Right lobe of liver (tissue), 6 donors: ENCODE measurements around the gene TENM4. TPM values are rescaled to one million over a fixed set of nuclear protein-coding genes. Genes with fewer than 3 reads are reported as not detected.
A peak's percentile ranks its signal among the peaks of the same experiment; 100 is the strongest.

Experiments
- ATAC-seq, 4 donors: fragments of 200-7000 bp; cut with Tn5 transposase; one replicate each; pipeline ENCODE4 v1.9.1; 2020; ENCODE audit warnings: mild to moderate bottlenecking in 4 of 4, moderate library complexity in 4 of 4
- DNase-seq, 3 donors: peaks; one replicate each; pipeline ENCODE4 v3.0.0-alpha.2; 2020
- H3K27ac ChIP-seq, 3 donors: fragments of 200-600 bp; one replicate each; pipeline ENCODE4 v1.8.0; 2022
- H3K27me3 ChIP-seq, 2 donors: fragments of 200-600 bp; one replicate each; pipeline ENCODE4 v1.8.0; 2022
- H3K36me3 ChIP-seq, 4 donors: fragments of 200-600 bp; sonication (generic) in 1 of 4; one replicate each; pipeline versions ENCODE4 v1.5.1 to v1.8.0; 2017 to 2022; ENCODE audit warnings: control low read depth in 1 of 4
- H3K4me1 ChIP-seq, 4 donors: fragments of 200-600 bp; sonication (generic) in 1 of 4; one replicate each; pipeline versions ENCODE4 v1.5.1 to v1.8.0; 2017 to 2022; ENCODE audit warnings: control low read depth in 1 of 4
- H3K4me3 ChIP-seq, 3 donors: fragments of 200-600 bp; one replicate each; pipeline ENCODE4 v1.8.0; 2022
- H3K9me3 ChIP-seq, 4 donors: fragments of 200-600 bp; sonication (generic) in 1 of 4; one replicate each; pipeline versions ENCODE4 v1.5.1 to v1.8.0; 2017 to 2022; ENCODE audit warnings: control low read depth in 1 of 4
- POLR2A ChIP-seq: fragments of 450-650 bp; IDR thresholded peaks from one replicate; pipeline ENCODE4 v1.6.1; 2017; ENCODE audit warnings: antibody characterized with exemption, mild to moderate bottlenecking
- WGBS: methylation state at CpG from one replicate; pipeline ENCODE4 v1.1.6; 2018; ENCODE audit warnings: low coverage, low lambda C conversion rate; ENCODE audit not compliant: insufficient coverage; ENCODE audit errors: missing lambda C conversion rate; 5-methylcytosine and 5-hydroxymethylcytosine counted together
- intact Hi-C, 2 donors: fragments of 100-400 bp; cut with DNase I; formaldehyde crosslinking; loops; one replicate each; pipeline versions ENCODE4 v1.11.2 to v1.14.1; 2022
- total RNA-seq, 6 experiments: library from RNA; depleted of rRNA in 2 of 6; stranded (reverse); fragments of >200 nt in 2 of 6; fragmentation: NEBNext Ultra II Directional in 3 of 6; extraction: Animal tissue kit (Norgen Biotek cat#: 25700) in 3 of 6; gene quantifications; one replicate each; pipeline versions ENCODE4 v1.1.0 to v1.2.4, GENCODE V29; 2016 to 2023
- TF ChIP-seq, protein P1 (sequence below), 4 donors: fragments of 200-600 bp in 3 of 4; fragments of 450-650 bp in 1 of 4; IDR thresholded peaks; one replicate each; pipeline versions ENCODE4 v1.5.1 to v1.8.0; 2016 to 2022; ENCODE audit warnings: antibody characterized with exemption in 4 of 4, mild to moderate bottlenecking in 2 of 4
- donor health status: DM: no; HTN: yes; CAD: no.
- donor health status: DM: no; HTN: no; CAD: no.
- donor health status: DM: no; HTN: no; CAD: no.
- donor health status: DM: no; HTN: yes; CAD: no.
- donor health status: DM: no; HTN: yes; CAD: no.

The TENM4 gene
- total RNA-seq, 6 experiments from 2014 or later: 0.04 to 0.58 (median 0.14) TPM; not detected in 2

- no peaks in the 10 kb centered on the region for H3K36me3 ChIP-seq
- ATAC-seq (peak in 3 of 4 donors; percentile 27 to 53 (median 38)), DNase-seq (no peak)
- H3K4me3 ChIP-seq: no peak overlapping the region
- no peaks in the 10 kb centered on the region for H3K27me3 ChIP-seq
- no peaks in the 10 kb centered on the region for H3K9me3 ChIP-seq
- peaks cover 0 to 8% (median 0%) of the 10 kb centered on the region in 4 donors for H3K4me1 ChIP-seq
- 51% methylated on average over 5 of the region's 5 CpGs for WGBS
- TF ChIP-seq, protein P1, sequence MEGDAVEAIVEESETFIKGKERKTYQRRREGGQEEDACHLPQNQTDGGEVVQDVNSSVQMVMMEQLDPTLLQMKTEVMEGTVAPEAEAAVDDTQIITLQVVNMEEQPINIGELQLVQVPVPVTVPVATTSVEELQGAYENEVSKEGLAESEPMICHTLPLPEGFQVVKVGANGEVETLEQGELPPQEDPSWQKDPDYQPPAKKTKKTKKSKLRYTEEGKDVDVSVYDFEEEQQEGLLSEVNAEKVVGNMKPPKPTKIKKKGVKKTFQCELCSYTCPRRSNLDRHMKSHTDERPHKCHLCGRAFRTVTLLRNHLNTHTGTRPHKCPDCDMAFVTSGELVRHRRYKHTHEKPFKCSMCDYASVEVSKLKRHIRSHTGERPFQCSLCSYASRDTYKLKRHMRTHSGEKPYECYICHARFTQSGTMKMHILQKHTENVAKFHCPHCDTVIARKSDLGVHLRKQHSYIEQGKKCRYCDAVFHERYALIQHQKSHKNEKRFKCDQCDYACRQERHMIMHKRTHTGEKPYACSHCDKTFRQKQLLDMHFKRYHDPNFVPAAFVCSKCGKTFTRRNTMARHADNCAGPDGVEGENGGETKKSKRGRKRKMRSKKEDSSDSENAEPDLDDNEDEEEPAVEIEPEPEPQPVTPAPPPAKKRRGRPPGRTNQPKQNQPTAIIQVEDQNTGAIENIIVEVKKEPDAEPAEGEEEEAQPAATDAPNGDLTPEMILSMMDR (IDR thresholded peaks at IDR 0.05): no peak
- TF ChIP-seq POLR2A: no peak
- intact Hi-C loops: no loop called here
- H3K27ac ChIP-seq: no peak overlapping the region
These were observed 713.0 kb downstream of the TENM4 start for GRCh38 chr11:78727816-78728215.

- no peak overlapping the region for H3K27ac ChIP-seq
- TF ChIP-seq POLR2A: no peak
- TF ChIP-seq, protein P1 (IDR thresholded peaks at IDR 0.05): no peak
- ATAC-seq: no peak
- intact Hi-C loops: no loop called here
- no peaks in the 10 kb centered on the region for H3K36me3 ChIP-seq
- no peak overlapping the region for H3K4me3 ChIP-seq
- H3K9me3 ChIP-seq: no peaks in the 10 kb centered on the region
- no peaks in the 10 kb centered on the region for H3K4me1 ChIP-seq
- H3K27me3 ChIP-seq: no peaks in the 10 kb centered on the region
- 63% methylated on average over 4 of the region's 5 CpGs for WGBS
- DNase-seq: no peak
These were observed 715.6 kb downstream of the TENM4 start for GRCh38 chr11:78725200-78725599.

DNA sequence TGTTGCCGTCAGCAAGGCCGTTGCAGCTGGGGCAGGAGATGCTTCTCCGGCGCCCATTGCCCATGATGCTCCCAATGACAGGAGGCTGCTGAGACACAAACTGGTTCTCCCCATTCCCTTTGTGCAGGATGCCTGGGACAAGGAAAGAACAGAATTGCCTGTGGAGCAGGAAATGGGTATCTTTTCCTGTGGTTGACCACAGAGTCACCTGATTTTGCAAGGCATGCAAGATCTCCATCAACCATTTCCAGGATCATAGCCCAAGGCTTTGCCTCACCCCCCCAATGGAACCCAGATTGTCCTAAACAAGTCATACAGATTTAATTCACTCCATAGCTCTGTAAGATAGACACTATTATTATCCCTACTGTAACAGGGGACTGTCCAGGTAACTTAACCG lies 718.0 kb downstream of the TENM4 start:
- Histone ChIP-seq H3K36me3 (no peaks in the 10 kb centered on the region), H3K9me3 (no peaks in the 10 kb centered on the region), H3K4me1 (no peaks in the 10 kb centered on the region), H3K4me3 (no peak overlapping the region), H3K27ac (no peak overlapping the region), H3K27me3 (no peaks in the 10 kb centered on the region)
- DNase-seq: no peak
- no peak for ATAC-seq
- intact Hi-C loops: no loop called here
- no peak for TF ChIP-seq POLR2A
- TF ChIP-seq, protein P1 (IDR thresholded peaks at IDR 0.05): no peak
- 82% methylated on average over 2 of the region's 5 CpGs for WGBS

DNA sequence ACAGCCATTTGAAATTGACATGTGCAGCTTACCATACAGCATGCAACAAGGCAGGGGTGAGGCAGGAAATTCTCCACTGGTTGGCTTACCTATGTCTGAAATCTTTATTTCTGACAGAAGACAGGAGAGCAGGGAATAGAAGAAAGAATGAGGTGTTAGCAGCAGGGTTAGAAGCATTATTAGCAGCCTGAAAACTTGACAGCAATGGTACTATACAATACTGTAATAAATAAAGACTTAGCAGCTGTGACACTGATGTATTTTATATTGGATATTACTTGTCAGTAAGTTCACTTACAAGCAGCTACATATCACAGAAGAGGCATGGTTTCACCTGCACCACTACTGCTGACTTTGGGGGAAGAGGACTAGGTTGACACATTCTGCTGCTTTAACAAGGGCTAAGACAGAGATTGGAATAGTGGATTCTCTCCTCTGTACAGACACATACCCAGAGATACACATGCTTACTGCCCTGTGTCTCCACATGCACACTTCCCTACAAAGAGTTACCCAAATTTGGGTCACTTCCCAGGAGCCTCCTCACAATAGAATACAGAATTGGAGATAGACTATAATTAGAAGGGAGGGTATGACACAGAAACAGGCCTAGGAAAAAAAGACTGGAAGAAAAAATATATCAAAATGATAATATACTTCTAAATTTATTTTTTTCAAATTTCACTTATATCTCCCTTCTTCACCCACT lies 720.4 kb downstream of the TENM4 start:
- Histone ChIP-seq H3K36me3 (no peaks in the 10 kb centered on the region), H3K4me1 (no peaks in the 10 kb centered on the region), H3K4me3 (no peak overlapping the region), H3K9me3 (no peaks in the 10 kb centered on the region), H3K27ac (no peak overlapping the region), H3K27me3 (no peaks in the 10 kb centered on the region)
- ATAC-seq (no peak), DNase-seq (no peak)
- intact Hi-C loops: no loop called here
- TF ChIP-seq POLR2A: no peak
- TF ChIP-seq, protein P1 (IDR thresholded peaks at IDR 0.05): no peak

GRCh38 chr11:78717041-78717440 lies 723.8 kb downstream of the TENM4 start:
- Histone ChIP-seq H3K27me3 (no peaks in the 10 kb centered on the region), H3K36me3 (no peaks in the 10 kb centered on the region), H3K4me3 (no peak overlapping the region), H3K4me1 (no peaks in the 10 kb centered on the region), H3K27ac (no peak overlapping the region), H3K9me3 (no peaks in the 10 kb centered on the region)
- TF ChIP-seq, protein P1 (IDR thresholded peaks at IDR 0.05): no peak
- ATAC-seq (no peak), DNase-seq (no peak)
- intact Hi-C loops: loop anchor here in 1 of 2 donors (10.0 kb wide), 1 partner anchor 62 kb away; no protein-coding TSS in a partner anchor
